ENCODE measurements around the gene MSANTD7.
"Not testable (repeated sequence)": the region's sequence is repeated elsewhere in the genome, so short reads cannot be mapped to it uniquely, and the experiment has no call there.

The MSANTD7 gene, protein sequence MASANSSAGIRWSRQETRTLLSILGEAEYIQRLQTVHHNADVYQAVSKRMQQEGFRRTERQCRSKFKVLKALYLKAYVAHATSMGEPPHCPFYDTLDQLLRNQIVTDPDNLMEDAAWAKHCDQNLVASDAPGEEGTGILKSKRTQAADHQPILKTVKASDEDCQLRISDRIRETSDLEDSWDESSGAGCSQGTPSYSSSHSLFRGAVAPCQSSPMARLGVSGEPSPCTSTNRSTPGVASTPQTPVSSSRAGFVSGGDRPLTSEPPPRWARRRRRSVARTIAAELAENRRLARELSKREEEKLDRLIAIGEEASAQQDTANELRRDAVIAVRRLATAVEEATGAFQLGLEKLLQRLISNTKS

DNA sequence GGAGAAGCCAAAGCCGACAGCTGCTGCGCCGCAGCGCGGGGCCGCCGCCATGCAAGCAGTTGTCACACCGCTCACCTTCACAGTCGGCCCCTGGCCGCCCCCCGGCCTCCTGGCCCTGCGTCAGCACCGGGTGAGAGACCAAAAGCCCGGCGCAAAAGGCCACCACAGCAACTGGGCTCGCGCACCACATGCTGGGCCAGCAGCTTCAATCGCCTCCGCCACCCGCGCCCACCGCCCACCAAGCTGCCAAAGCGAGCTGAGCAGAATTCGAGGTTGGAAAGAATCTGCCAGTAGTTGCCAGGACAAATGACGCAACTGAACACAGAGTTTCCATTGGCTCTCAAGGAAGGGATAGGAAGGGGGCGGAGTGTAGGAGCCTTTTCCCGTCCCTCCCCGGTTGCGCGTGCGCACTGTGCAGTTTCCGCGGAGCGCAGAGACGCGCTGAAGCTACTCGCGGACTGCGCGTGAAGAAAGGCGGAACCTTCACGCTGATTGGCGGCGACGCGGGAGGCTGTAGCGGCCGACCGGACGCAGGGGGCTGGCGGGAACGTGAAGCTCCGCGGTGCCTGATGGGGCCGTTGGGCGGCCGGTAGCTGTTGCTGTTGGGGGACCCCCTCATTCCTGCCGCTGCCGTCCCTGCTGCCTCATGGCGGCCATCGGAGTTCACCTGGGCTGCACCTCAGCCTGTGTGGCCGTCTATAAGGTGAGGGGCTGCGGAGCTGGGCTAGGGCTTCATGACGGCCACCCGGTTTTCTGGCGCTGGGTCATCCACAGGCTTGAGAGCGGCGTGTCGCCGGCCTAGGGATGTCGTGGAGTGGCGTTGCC lies at the start of gene MSANTD7, which contains the start of the genes CDNF and HSPA14:
MSANTD7 (plus strand) TSS at position 550 of the 825 bp plus-strand sequence. CDS start 3,979 bp downstream, outside the sequence.
CDNF (minus strand) TSS at position 281 of the 825 bp plus-strand sequence; CDS start at position 190, 91 bp downstream.
HSPA14 (plus strand) TSS at position 550 of the 825 bp plus-strand sequence; CDS start at position 647, 97 bp downstream.
- DNase-seq = peak; percentile 91

DNA sequence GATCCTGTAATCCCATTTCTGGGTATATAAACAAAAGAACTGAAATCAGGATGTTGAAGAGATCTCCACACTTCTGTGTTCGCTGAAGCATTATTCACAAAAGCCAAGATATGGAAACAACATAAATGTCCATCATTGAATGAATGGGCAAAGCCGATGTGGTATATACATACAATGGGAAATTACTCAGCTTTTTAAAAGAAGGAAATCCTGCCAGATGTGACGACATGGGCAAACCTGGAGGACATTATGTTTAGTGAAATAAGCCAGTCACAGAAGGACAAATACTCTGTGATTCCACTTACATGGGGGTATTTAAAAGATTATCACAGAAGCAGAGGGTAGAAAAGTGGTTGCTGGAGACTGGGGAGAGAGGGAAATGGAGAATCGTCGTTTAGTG lies 39.5 kb upstream of the MSANTD7 start:
- DNase-seq = no peak

DNA sequence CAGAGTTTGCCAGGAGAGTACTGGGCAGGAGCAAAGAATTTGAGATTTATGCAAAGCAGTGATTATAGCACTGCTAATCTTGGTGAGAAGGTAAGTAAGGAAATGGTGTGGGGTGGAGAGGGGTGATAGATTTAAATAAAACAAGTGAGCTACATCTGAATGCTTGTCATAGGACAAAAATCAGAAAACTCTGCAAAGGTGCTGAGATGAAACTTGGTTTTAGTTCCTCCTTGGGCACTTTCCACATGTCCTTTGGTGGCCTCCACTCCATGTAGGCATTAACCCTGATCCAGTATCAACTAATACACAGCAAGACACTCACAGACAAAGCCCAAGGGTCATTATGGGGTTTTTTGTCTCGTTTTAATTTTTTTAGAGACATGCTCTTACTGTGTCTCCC lies 37.7 kb upstream of the MSANTD7 start:
- DNase-seq = no peak

DNA sequence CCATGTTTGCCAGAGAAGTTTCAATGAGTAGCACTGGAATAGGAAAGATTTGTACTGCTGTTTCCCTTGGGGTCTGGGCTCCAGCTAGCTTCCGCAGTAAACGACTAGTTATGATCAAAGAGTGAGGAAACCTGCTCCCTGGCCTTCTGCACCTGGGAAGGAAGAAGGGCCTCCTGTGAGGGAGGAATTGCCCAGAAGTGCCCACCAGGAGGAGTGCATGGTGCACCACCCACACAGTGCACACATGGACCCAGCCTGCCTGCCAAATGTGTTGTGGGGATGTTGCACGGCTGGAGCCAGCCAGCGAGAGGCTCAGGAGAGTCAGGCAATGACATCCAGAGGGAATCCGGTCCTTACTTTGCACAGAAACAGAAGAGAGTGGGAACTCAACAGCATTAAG lies 36.4 kb upstream of the MSANTD7 start:
- DNase-seq = no peak

DNA sequence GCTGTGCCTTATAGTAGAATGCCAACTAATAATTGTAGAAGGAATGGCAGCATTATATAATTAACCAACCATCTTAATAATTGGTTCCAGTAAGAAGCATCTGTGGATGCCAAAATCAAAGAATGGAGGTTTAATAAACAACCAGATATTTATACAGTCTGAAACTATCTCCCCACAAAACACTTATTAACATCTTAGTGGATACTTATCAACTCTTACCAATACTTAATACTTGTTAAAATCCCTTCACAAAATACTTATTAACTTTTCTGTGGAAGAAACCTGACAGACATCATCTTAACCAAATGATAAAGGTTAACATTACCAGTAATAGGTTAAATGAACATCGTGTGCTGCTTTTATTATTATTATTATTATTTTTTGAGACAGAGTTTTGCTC lies 34.3 kb upstream of the MSANTD7 start:
- DNase-seq = no peak

DNA sequence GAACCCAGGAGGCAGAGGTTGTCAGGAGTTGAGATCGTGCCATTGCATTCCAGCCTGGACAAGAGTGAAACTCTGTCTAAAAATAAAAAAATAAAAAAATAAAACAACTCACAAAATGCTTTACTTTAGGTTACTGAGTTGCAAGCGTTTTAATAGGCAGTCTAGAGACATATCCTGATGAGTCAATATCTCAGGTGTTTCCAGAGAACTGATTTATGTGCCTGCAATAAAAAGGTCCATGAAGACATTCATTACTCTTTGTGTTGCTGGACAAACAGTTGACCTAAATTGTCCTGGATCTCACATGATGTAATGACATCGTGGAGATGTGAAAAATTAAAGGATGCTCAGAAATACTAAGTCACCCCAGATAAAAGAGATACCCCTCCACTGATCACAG lies 31.8 kb upstream of the MSANTD7 start:
- DNase-seq = no peak

DNA sequence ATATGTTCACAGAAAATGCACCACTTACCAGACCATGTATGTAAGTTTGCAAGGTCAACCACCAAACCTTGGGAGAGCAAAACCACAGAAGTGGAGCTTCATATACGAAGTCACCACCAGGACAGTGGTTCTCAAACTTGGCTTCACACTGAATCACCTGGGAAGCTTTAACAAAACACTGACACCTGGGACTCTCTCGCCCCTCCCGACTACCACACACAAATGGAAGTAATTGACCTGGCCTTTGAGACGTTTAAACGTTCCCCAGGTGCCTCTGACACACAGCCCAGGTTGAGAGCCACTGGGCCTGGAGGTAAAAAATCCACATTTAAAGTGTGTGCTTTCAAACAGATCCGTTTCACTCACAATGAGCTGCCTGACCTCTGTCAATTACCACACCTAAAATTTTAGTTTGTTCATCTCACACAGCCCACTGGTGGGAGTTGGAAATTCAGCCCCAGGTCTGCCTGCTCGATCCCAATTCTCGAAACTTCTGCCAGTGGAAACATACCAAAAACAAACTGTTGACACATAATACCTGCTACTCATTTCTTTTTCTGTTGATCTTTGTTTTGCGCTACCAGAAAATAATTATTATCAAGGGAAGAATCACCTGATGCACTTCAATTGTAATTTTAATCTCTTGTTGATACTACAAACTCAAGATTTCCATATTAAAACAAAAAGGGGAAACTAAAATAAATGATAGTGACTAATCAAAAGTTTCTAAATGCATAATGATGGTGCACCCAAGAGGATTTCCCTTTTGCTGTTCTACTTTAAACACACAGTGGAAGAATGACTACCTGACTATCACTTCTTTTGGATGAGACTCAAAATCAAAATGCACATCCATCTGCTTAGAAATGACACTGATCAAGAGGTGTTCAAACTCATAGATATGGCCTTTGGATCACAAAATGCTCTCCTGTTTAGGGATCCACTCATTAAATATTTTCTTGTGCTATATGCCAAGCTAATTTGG lies 26.8 kb upstream of the MSANTD7 start:
- no peak for DNase-seq

DNA sequence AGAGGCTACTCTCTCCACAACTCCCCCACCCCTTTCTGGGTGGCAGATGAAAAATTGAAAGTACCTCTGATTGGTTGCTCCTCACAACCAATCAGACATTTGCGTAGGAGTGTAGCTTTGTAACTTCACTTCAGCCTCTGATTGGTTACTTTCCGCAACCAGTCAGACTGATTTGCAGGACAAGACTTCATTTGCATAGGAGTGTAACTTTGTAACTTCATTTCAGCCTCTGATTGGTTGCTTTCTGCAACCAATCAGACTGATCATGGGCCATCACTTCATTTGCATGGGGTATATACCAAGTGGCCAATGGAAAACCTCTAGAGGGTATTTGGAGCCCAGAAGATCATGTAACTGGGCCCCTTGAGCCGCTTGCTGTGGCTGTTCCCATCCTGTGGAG lies 25.8 kb upstream of the MSANTD7 start:
- DNase-seq = no peak

DNA sequence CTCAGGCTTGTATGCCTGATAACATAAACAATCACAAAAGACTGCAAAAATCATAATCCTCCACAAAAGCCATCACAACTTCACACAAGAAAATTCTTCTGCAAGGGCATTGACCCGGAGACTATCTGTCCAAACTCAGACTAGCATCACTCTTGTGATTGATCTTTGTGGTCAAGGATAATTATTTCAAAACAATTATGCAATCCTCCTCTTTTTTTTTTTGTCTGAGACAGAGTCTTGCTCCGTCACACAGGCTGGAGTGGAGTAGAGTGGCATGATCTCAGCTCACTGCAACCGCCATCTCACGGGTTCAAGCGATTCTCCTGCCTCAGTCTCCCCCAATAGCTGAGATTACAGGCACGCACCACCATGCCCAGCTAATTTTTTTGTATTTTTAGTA lies 22.4 kb upstream of the MSANTD7 start:
- no peak for DNase-seq

DNA sequence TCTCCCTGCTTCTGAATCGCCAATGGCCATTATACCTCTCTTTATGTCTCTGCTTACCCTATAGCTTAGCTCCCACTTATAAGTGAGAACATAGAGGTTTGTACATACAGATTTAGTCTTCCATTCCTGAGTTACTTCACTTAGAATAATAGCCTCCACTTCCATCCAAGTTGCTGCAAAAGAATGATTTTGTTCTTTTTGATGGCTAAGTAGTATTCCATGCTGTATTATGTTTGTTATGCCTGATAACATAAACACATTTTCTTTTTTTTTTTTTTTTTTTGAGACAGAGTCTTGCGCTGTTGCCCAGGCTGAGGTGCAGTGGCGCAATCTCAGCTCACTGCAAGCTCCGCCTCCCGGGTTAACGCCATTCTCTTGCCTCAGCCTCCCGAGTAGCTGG lies 21.4 kb upstream of the MSANTD7 start:
- not testable (repeated sequence) for DNase-seq

DNA sequence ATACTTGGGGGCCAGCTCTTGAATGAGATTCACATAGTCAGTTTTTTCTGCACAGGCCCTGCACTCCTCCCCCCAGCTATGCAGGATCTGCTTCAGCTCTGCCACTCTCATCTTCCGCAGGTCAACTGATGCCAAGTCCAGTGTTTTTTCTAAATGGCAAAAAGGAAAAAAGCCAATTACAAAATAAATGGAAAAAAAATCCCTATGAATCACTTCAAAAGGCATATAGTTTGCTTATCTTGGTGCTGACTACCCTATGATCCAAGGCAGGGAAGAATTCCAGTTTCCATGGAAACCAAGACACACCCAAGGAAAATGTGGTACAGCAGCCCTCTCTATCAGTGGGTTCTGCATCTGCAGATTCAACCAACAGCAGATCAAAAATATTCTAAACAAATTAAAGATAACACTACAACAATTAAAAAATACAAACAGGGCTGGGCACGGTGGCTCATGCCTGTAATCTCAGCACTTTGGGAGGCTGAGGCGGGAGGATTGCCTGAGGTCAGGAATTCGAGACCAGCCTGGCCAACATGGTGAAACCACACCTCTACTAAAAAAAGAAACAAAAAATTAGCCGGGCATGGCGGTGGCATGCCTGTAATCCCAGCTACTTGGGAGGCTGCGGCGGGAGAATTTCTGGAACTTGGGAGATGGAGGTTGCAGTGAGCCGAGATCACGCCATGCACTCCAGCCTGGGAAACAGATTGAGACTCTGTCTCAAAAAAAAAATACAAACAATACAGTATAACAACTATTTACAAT lies 17.9 kb upstream of the MSANTD7 start:
- DNase-seq = no peak

DNA sequence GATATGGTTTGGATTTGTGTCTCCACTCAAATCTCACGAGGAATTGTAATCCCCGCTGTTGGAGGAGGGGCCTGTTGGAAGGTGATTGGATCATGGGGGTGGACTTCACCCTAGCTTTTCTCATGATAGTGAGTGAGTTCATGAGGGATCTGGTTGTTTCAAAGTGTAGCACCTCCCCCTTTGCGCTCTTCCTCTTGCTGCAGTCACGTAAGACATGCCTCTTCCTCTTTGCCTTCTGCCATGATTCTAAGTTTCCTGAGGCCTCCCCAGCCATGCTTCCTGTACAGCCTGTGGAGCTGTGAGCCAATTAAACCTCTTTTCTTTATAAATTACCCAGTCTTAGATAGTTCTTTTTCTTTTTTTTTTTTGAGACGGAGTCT lies 17.3 kb upstream of the MSANTD7 start:
- no peak for DNase-seq

DNA sequence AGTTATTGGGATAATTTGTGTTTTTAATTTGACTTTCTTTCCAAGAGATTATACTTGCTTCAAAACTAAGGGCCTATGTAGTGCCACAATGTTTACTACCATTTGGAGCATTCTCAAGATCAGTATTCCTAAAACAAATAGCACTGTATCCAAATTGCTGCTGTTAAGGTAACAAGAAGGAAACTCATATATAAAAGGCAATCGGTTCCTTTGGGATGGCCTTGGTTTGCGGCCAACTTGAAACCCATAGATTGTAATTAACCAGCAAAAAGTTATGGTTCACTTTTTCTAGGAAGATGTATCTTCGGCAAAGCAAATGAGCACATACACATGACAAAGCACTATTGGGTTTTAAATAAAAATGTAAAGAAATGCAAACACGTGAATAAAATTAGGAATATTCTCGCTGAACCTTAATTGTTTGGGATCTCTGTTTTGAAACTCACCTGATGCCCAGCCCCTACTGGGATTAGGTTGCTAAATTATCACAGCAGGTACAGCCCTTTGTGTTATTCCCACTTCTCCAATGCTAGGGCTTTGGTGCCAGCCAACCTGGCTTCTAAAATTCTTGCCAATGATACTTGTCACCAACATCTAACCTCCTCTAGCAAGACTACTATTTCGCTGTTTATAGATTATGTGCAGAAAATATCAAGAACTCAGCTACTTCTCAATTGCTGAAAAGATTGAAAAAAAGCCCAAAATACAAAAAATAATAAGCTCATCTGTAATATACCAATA lies 16.3 kb upstream of the MSANTD7 start:
- no peak for DNase-seq

DNA sequence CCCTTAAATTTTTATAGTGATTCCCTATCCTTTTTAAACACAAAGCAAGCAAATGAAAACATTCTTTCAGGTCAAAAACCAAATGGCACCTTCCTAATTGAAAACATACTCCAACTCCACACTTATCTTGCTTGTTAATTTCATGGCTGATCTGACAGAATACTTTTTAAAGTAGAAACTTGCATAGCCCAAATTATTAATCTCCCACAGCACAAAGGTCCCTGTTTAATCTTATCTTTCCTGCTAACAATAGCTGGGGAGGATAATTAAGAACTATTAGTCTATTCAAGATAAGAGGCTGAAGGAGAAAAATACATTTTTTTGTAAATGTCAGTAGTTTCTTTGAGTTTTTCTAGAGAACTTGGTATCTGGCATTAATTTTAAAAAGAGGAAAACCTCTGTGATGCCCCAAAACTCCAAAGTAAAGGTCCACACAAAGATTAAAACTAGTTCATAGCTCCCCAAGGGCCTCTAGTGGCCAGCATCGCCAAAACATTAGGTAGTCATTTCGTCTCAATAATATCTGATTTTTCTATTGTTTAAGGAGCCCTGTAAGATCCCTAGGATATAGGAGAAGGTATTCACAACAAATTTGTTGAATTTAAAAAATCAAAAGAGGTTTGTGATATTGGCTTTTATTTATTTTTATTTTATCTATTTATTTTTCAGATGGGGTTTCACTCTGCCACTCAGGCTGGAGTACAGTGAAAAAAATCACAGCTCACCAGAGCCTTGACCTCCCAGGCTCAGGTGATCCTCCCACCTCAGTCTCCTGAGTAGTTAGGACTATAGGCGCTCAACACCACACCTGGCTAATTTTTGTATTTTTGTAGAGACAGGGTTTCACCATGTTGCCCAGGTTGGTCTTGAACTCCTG lies 15.0 kb upstream of the MSANTD7 start:
- DNase-seq = no peak

DNA sequence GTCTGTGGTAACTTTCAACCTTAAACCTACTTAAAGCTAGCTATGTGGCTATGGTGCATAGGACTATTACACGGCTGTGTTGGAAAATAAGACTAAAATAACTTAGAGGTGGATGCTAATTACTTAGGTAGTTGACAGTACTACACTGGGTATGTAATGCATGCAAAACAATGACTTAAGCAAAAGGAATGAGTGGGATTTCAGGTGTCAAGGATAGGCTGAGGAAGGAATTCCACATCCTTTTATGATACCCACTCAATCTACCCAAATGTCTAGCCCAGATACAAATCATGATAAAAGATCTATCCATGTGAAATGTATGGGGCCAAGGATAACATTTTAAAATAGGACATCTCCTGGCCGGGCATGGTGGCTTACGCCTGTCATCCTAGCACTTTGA lies 14.1 kb upstream of the MSANTD7 start:
- DNase-seq = no peak

DNA sequence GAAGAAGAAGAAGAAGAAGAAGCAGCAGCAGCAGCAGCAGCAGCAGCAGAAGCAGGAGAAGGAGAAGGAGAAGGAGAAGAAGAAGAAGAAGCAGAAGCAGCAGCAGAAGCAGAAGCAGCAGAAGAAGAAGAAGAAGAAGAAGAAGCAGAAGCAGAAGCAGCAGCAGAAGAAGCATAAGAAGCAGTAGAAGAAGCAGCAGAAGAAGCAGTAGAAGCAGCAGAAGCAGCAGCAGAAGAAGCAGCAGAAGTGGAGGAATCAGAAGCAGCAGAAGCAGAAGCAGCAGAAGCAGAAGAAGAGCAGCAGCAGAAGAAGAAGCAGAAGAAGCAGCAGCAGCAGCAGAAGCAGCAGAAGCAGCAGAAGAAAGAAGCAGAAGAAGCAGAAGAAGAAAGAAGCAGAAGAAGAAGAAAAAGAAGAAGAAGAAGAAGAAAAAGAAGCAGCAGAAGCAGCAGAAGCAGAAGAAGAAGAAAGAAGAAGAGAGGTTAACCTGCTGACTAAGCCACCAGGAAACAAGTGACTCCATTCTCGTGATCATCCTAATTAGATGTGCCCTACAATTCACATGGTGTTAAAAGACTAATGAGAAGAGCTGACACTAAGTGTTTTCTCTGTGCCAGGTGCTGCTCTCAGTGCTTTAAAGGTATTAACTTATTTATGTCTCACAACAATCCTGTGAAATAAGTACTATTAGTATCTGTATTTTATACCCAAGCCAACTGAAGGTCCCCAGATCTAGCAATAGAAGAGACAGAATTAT lies 11.9 kb upstream of the MSANTD7 start:
- DNase-seq = no peak

DNA sequence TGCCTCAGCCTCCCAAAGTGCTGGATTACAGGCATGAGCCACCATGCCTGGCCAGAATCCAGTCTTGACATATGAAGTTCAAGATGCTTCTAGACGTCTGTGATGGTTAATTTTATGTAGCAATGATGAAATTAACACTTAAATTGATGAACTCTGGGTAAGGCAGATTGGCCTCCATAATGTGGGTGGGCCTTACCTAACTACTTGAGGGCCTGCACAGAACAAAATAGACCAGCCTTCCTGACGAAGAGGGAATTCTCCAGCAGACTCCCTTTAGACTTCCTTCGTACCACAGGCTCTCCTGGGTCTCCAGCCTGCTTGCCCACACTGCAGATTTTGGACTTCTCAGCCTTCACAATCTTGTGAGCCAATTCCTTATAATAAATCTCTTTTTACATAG lies 5.0 kb upstream of the MSANTD7 start:
- DNase-seq = no peak

DNA sequence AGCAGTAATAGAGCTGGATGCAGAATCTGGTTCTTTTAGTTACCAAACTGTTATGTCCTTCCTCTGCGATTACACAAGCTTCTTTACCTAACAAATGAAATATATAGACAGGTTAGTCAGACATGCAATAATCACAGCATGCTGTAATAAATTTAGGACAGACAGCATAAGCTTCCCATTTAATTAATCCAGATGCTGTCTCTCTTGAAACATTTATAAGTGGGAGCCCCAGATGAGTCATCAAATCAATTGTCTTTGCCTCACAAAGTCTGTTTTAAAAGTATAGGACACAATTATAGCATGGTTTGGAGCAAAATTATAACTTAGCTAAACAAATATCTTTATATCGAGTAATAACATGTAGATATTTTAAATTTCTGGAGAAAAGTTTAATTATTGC lies 1.9 kb upstream of the MSANTD7 start:
- DNase-seq = no peak

DNA sequence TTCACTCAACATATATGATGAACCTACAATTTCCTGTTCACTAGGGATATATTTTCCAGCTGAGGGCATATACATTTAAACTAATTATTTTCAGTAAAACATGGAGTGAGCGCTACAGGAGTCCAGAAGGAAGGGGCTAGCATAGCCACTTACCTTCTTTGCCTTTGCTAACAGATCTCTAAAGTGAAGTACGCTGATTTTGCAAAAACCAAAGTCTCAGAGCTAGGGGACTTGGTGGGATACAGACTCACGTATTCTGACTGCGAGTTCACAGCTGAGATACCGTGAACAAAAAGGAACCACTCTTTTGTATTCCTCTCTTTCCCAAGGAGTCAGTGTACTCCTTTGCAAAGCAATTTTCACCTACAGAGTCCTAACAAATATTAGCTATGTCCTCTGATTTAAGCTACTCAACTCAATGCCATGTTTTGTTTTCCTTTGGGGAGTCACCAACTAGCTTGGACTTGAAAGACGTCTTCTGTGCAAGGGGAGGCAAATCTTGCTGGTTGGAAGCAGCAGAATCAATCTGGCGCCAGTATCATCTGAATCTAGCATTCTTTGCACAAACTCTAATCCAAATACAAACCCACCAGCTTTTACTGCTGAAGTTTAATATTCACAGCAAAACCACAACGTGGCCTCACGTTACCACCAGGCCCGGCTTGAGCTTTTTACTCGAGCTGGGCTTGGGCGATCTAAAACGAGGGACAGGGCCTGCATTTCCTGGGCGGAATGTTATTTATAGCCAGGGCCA lies 926 bp upstream of the MSANTD7 start:
- no peak for DNase-seq
